ENCODE measurements around the gene NUP43.
"Not testable (repeated sequence)": the region's sequence is repeated elsewhere in the genome, so short reads cannot be mapped to it uniquely, and the experiment has no call there.

Gene NUP43

GRCh38 chr6:149698175-149698574 is 48.2 kb downstream of the NUP43 start:
- DNase-seq (ENCODE audit: low read depth in 3 of 3, low spot score in 1 of 3) = no peak

- no peak for DNase-seq (ENCODE audit: low read depth in 3 of 3, low spot score in 1 of 3)
Measured at GRCh38 chr6:149696901-149697300, 49.4 kb downstream of the NUP43 start.

- DNase-seq (ENCODE audit: low read depth in 3 of 3, low spot score in 1 of 3) = no peak
Measured at GRCh38 chr6:149694921-149695320, 51.4 kb downstream of the NUP43 start.

- no peak for DNase-seq (ENCODE audit: low read depth in 3 of 3, low spot score in 1 of 3)
Measured at GRCh38 chr6:149691201-149691600, 55.1 kb downstream of the NUP43 start.

GRCh38 chr6:149686230-149686629 is 60.1 kb downstream of the NUP43 start:
- no peak for DNase-seq (ENCODE audit: low read depth in 3 of 3, low spot score in 1 of 3)

- no peak for DNase-seq (ENCODE audit: low read depth in 3 of 3, low spot score in 1 of 3)
Measured at GRCh38 chr6:149683256-149683859, 63.0 kb downstream of the NUP43 start.

- not testable (repeated sequence) for DNase-seq (ENCODE audit: low read depth in 3 of 3, low spot score in 1 of 3)
Measured at GRCh38 chr6:149681845-149682244, 64.5 kb downstream of the NUP43 start.

GRCh38 chr6:149681209-149681608 is 65.1 kb downstream of the NUP43 start:
- no peak for DNase-seq (ENCODE audit: low read depth in 3 of 3, low spot score in 1 of 3)

GRCh38 chr6:149680503-149680902 is 65.8 kb downstream of the NUP43 start:
- no peak for DNase-seq (ENCODE audit: low read depth in 3 of 3, low spot score in 1 of 3)

Data from stimulated activated CD4-positive, alpha-beta T cell treated with anti-CD3 and anti-CD28 coated beads, TNF-alpha, amount 100 ng/mL, for 1 hour (primary cell).